Activated naive CD4-positive, alpha-beta T cell treated with anti-CD3 and anti-CD28 coated beads, Interleukin-2, amount 10 ng/mL, durations not matched to agents 7 days and 5 days (primary cell): ENCODE results near the gene PSORS1C1.
A peak's percentile ranks its signal among the peaks of the same experiment; 100 is the strongest.

Experiments
- CTCF ChIA-PET: fragments of 350-600 bp; sonication (Branson Sonifier 250); formaldehyde crosslinking; loops from one replicate; lab custom pipeline; 2021; ENCODE audit warnings: antibody characterized with exemption; lab: Charles Lee
- DNase-seq: peaks from one replicate; pipeline ENCODE4 v3.0.0-alpha.2; 2020
- H3K27ac Mint-ChIP-seq: one replicate; pipeline ENCODE4 v1.8.0; 2021; ENCODE audit warnings: mild to moderate bottlenecking, moderate library complexity, mixed read lengths
- H3K27me3 Mint-ChIP-seq: one replicate; pipeline ENCODE4 v1.8.0; 2021; ENCODE audit warnings: mild to moderate bottlenecking, mixed read lengths
- H3K36me3 Mint-ChIP-seq: one replicate; pipeline ENCODE4 v1.8.0; 2021; ENCODE audit warnings: mixed read lengths
- H3K4me1 Mint-ChIP-seq: one replicate; pipeline ENCODE4 v1.8.0; 2021; ENCODE audit warnings: mixed read lengths
- H3K4me3 Mint-ChIP-seq: one replicate; pipeline ENCODE4 v1.8.0; 2021; ENCODE audit warnings: mild to moderate bottlenecking, moderate library complexity, mixed read lengths
- H3K9me3 Mint-ChIP-seq: one replicate; pipeline ENCODE4 v1.8.0; 2021; ENCODE audit warnings: mixed read lengths

The PSORS1C1 gene

DNA sequence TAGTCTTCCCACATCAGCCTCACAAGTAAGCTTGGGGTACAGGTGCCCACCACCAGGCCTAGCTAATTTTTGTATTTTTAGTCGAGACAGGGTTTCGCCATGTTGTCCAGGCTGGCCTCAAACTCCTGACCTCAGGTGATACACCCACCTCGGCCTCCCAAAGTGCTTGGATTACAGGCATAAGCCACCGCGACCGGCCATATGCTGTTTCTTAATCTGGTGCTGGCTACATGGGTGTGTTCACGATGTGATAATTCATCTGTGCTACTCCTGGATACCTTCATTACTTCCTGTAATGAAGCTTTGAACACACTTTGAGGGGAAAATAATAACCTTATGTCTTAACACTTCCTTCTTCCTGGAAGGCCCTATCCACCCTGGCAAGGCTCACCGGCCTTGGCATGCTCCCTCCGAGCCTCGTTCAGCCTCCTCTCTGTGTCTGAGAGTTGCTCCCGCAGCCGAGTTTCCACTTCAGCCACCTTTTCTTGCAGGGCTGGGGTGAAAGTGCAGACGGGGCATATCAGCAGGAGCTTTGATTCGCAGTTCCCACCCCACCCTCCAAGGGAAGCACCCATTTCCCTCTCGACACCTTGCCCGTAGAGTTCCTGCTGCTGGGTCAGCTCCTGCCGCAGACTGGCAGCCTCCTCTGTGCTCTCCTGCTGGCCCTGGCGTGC, 29.8 kb downstream of the PSORS1C1 start:
- no peak overlapping the region for H3K27ac Mint-ChIP-seq
- DNase-seq = no peak
- H3K36me3 Mint-ChIP-seq = peaks cover 9% of the 10 kb centered on the region
- H3K4me1 Mint-ChIP-seq = no peaks in the 10 kb centered on the region
- no peak overlapping the region for H3K4me3 Mint-ChIP-seq
- CTCF ChIA-PET = interaction anchor here (1.1 to 1.7 kb wide), 3 partner anchors 13 to 48 kb away, joined by 5 to 9 read pairs (median 5); no protein-coding TSS in a partner anchor
- peaks cover 6% of the 10 kb centered on the region for H3K27me3 Mint-ChIP-seq
- no peaks in the 10 kb centered on the region for H3K9me3 Mint-ChIP-seq

DNA sequence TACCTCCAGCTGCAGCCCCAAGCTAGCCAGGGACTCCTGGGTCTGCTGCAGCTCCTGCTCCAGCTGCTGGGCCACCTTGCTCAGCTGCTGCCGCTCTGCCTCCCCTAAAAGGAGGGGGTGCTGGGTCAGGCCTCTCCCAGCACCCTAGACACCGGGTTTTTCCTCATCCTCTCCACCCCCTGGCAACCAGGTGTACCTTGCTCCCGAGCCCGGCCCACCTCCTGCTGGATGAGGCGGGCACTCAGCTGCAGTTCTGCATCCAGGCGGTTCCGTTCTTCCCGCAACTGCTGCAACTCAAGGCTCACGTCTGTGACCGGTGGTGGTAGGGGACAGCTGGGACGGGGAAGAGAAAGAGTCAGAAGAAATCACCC, 30.4 kb downstream of the PSORS1C1 start:
- no peak for DNase-seq
- no peaks in the 10 kb centered on the region for H3K9me3 Mint-ChIP-seq
- peaks cover 3% of the 10 kb centered on the region for H3K27me3 Mint-ChIP-seq
- H3K36me3 Mint-ChIP-seq = peaks cover 9% of the 10 kb centered on the region
- no peak overlapping the region for H3K27ac Mint-ChIP-seq
- no peak overlapping the region for H3K4me3 Mint-ChIP-seq
- CTCF ChIA-PET = interaction anchor here (1.4 to 1.7 kb wide), 3 partner anchors 13 to 222 kb away, joined by 3 to 9 read pairs (median 5); no protein-coding TSS in a partner anchor
- no peaks in the 10 kb centered on the region for H3K4me1 Mint-ChIP-seq

DNA sequence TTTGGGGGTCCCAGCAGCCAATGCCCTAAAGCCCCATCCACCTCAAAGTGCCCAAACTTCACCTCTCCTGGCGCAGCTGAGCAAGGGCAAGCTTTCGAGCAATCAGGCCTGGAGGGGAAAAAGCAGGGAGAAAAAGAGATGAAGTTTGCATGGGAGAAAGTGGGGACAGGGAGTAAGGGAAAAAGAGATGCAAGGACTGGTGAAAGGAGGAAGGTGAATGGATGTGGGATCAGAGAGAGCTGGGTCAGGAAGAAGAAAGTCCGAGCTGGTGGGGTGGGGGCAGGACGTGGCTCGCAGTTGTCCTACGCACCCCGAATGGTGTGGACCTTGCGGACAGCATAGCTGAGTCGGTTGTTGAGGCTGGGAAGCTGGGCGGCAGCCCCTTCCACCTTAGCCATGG, 30.8 kb downstream of the PSORS1C1 start:
- DNase-seq = no peak
- no peaks in the 10 kb centered on the region for H3K27me3 Mint-ChIP-seq
- peaks cover 9% of the 10 kb centered on the region for H3K36me3 Mint-ChIP-seq
- no peaks in the 10 kb centered on the region for H3K4me1 Mint-ChIP-seq
- H3K27ac Mint-ChIP-seq = no peak overlapping the region
- CTCF ChIA-PET = interaction anchor here (1.0 to 1.7 kb wide), 4 partner anchors 8 to 221 kb away, joined by 3 to 9 read pairs (median 4); no protein-coding TSS in a partner anchor
- no peak overlapping the region for H3K4me3 Mint-ChIP-seq
- H3K9me3 Mint-ChIP-seq = no peaks in the 10 kb centered on the region

DNA sequence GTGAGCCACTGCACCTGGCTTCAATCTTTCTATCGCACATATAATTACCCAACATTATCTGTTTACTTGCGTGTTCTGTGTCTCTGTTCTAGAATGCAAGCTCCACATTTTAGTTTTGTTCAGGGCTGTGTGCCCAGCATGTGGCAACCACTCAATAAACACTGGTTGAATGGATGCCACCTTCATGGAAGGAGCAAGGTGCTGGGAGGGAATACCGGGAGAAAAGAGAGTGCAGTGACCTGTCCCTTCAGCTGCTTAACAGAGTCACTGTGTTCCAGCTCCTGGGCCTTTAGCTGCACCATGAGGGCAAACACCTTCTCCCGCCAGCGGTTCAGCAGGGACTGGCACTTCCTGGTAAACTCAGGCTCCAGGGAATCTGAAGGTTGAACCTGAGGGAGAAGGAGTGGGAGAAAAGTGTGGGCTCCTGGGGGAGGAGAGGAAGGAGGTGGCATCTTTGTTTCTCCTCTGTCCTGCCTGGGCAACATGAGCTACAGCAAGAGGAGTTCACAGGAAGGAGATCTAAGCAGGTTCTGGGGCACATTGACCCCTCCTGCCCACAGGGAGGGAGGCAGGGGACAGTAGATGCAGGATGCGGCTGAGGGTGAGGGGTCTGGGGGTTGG, 35.3 kb downstream of the PSORS1C1 start:
- no peak for DNase-seq
- H3K36me3 Mint-ChIP-seq = peaks cover 16% of the 10 kb centered on the region
- no peak overlapping the region for H3K4me3 Mint-ChIP-seq
- CTCF ChIA-PET = interaction anchor here (1.4 to 1.6 kb wide), 2 partner anchors 11 to 13 kb away, joined by 3 to 4 read pairs; partner anchors contain the start of gene PSORS1C2
- no peaks in the 10 kb centered on the region for H3K4me1 Mint-ChIP-seq
- H3K9me3 Mint-ChIP-seq = no peaks in the 10 kb centered on the region
- H3K27me3 Mint-ChIP-seq = no peaks in the 10 kb centered on the region
- H3K27ac Mint-ChIP-seq = no peak overlapping the region

DNA sequence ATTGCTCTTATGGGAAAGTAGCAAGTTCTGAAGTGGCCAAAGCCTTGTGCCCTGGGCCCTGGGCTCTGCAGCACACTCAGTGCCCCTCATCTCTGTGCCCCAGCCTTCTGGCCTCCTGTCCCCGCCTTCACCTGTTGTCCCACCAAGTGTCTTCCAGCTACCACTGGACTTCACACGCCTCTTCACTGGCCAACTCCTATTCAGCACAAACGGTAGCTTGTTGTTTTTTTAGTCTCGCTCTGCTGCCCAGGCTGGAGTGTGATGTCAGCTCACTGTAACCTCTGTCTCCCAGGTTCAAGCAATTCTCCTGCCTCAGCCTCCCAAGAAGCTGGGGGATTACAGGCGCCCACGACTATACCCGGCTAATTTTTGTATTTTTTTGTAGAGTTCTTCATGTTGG, 38.2 kb downstream of the PSORS1C1 start:
- no peak for DNase-seq
- H3K27ac Mint-ChIP-seq = no peak overlapping the region
- CTCF ChIA-PET = interaction anchor here (0.6 to 1.5 kb wide), 2 partner anchors 24 to 228 kb away, joined by 3 to 6 read pairs; no protein-coding TSS in a partner anchor
- H3K4me1 Mint-ChIP-seq = peaks cover 15% of the 10 kb centered on the region
- no peaks in the 10 kb centered on the region for H3K27me3 Mint-ChIP-seq
- H3K9me3 Mint-ChIP-seq = no peaks in the 10 kb centered on the region
- H3K36me3 Mint-ChIP-seq = peaks cover 17% of the 10 kb centered on the region
- H3K4me3 Mint-ChIP-seq = no peak overlapping the region

DNA sequence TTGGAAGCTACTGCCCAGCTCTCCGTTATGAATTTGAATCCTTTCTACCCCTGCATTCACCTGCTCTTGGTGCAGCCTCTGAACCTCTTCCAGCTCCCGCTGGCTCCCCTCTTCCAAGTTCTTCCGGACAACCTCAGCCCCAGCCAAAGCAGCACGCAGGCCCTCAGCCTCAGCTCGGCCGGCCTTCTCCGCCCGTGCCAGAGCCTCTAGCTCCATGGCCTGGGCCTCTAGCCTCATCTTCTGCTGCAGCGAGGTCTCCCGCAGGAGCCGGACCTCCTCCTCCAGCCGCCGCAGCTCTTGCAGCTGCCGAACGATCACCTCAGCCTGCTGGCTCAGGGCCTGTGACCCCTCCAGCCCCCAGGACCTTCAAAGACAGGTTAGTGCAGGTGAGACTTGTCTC, 39.8 kb downstream of the PSORS1C1 start:
- DNase-seq = no peak
- peaks cover 26% of the 10 kb centered on the region for H3K36me3 Mint-ChIP-seq
- H3K9me3 Mint-ChIP-seq = no peaks in the 10 kb centered on the region
- peaks cover 26% of the 10 kb centered on the region for H3K4me1 Mint-ChIP-seq
- peak overlapping the region; percentile 68 for H3K27ac Mint-ChIP-seq
- CTCF ChIA-PET = no interaction called here
- no peaks in the 10 kb centered on the region for H3K27me3 Mint-ChIP-seq
- no peak overlapping the region for H3K4me3 Mint-ChIP-seq

DNA sequence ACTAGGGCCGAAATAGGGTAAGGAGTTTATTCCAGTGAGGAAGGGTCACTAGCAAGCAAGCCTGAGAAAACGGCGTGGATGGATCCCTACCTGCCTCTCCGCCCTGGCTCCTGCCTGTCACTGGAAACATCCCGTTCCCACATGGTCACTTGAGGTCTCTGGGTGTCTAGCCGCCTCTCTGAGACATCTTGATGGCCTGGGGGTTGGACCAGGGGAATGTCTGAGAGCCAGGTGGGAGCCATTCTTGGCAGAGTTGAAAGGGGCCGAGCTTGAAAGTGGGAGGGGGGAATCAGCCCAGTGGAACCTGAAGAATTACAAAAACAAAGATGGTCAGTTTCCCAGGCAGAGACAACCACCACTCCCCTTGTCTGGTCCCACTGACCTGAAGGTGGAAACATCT, 42.0 kb downstream of the PSORS1C1 start:
- Mint-ChIP-seq H3K27me3 (no peaks in the 10 kb centered on the region), H3K27ac (no peak overlapping the region), H3K36me3 (peaks cover 35% of the 10 kb centered on the region), H3K9me3 (no peaks in the 10 kb centered on the region), H3K4me3 (peak overlapping the region; percentile 95), H3K4me1 (peaks cover 44% of the 10 kb centered on the region)
- DNase-seq = no peak
- CTCF ChIA-PET = no interaction called here

DNA sequence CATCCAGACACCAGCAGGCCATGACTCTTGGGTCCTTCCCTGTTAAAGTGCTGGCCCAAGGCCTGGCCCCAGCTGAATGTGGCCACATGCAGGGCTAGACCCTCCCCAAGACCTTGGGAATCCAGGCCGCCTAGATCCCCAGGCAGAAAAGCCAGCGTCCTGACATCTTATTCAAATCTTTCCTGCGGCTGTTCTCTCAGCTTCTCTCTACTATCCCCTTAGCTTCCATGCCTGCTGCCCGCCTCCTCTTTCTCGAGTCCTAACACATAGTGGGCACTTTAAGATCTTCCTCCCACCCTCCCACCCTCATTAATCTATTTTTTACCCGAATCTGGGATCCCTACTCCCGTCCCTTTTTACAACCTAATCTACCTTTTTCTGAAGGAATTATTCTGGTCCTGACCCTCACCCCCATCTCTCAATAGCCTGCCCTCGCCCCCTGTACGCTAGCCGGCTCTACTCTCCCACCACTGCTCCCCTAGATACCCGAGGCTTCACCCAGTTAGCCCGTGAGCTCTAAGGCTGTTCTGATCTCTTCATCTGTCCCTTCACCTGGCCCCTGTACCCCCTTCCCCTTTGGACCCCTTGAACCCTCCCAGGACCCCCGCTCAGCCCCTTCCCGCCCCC, 43.0 kb downstream of the PSORS1C1 start, which contains the start of gene CCHCR1:
Gene CCHCR1 (minus strand): TSS at position 290 of the 627 bp plus-strand sequence. CDS start 202 bp downstream, at position 88.
- no peak for DNase-seq
- H3K36me3 Mint-ChIP-seq = peaks cover 45% of the 10 kb centered on the region
- H3K27me3 Mint-ChIP-seq = no peaks in the 10 kb centered on the region
- CTCF ChIA-PET = interaction anchor here (1.0 kb wide), 1 partner anchor 34 kb away, joined by 3 read pairs; no protein-coding TSS in a partner anchor
- H3K4me3 Mint-ChIP-seq = peak within 1 kb of the TSS; percentile 95
- H3K9me3 Mint-ChIP-seq = no peaks in the 10 kb centered on the region
- peak within 1 kb of the TSS; percentile 87 for H3K27ac Mint-ChIP-seq
- peaks cover 50% of the 10 kb centered on the region for H3K4me1 Mint-ChIP-seq

DNA sequence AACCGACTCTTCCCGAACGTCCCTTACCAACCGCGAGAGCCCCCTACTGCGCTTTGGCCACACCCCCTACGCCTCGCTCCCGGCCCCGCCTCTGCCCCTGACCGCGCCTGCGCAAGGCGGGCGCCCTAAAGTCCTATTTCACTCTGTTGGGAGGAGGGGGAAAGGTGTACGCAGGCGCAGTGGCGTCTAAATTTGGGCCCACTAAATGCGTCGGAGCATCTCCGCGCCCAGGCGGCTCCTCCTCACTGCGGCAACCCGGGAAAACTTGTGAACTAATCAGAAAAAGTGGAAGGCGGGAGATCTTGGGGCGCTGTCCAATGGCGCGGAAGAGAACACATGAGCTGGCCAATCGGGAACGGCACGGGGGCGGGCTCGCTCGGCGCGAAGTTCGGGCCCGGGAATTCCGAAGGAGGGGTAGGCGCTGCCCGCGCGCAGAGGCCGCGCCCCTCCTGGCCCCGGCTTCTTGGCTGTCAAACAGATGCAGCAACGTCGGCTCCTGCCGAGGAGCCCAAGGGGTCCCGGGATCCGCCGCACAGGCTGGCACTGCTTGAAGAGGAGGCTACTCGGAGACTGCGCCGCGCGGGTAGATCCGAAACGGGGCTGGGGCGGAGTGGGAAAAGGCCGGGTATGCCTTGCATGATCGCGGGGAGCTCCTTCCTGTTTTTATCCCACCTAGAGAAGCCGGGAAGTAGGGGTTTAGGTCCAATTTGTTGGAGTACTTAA, 43.7 kb downstream of the PSORS1C1 start, which contains the start of gene TCF19:
Gene TCF19 (plus strand): TSS at position 450 of the 723 bp plus-strand sequence. CDS start 881 bp downstream, outside the sequence.
- H3K4me1 Mint-ChIP-seq = peaks cover 55% of the 10 kb centered on the region

DNA sequence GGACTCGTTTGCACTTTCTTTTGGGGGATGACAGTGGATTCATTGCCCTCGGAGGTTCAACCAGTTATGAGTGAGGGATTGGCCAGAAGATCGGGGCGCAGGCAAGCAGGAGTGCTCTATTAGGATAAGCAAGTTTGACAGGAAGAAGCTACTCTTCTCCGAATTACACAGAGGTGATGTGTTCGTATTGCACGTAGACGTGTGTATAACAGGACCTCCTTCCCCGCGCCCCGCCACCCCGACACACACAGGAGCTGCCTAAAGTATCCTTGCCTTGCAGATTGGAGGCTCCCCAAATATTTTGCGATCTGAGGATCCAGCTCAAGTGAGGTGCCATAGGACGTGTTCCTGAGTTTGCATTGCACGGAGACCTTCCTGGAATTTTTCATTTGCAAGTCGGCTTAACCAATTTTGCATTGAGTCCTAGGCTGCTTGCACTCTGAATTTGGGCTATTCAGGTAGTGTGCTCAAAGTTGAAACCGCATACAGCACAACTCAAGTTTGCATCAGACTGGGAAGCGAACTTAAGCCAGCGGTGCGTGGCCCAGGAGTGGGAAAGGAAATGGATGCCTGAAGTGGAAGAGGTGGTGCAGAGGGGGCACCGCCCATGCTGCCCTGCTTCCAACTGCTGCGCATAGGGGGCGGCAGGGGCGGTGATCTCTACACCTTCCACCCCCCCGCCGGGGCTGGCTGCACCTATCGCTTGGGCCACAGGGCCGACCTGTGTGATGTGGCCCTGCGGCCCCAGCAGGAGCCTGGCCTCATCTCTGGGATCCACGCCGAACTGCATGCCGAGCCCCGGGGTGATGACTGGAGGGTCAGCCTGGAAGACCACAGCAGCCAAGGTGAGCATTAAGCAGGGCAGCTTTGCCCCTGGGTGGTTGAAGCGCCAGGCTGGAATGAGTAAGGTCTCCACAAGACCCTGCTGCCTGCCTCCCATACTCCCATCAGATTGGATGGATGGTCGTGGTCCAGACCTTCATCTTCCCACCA, 44.6 kb downstream of the PSORS1C1 start:
- CTCF ChIA-PET = interaction anchor here (0.7 to 2.6 kb wide), 8 partner anchors 28 to 207 kb away, joined by 3 to 10 read pairs (median 4); no protein-coding TSS in a partner anchor
- H3K4me3 Mint-ChIP-seq = peak overlapping the region; percentile 95
- no peaks in the 10 kb centered on the region for H3K27me3 Mint-ChIP-seq
- no peaks in the 10 kb centered on the region for H3K9me3 Mint-ChIP-seq
- peak overlapping the region; percentile 87 for H3K27ac Mint-ChIP-seq
- H3K4me1 Mint-ChIP-seq = peaks cover 62% of the 10 kb centered on the region
- DNase-seq = peak; percentile 51
- peaks cover 54% of the 10 kb centered on the region for H3K36me3 Mint-ChIP-seq

More for the DNA sequence above, 43.7 kb downstream of the PSORS1C1 start, which contains the start of gene TCF19:
- CTCF ChIA-PET = interaction anchor here (0.7 to 2.1 kb wide), 7 partner anchors 29 to 208 kb away, joined by 3 to 10 read pairs (median 3); no protein-coding TSS in a partner anchor
- no peaks in the 10 kb centered on the region for H3K27me3 Mint-ChIP-seq
- peak; percentile 100 for DNase-seq
- H3K4me3 Mint-ChIP-seq = peak within 1 kb of the TSS; percentile 95
- H3K9me3 Mint-ChIP-seq = no peaks in the 10 kb centered on the region
- peak within 1 kb of the TSS; percentile 87 for H3K27ac Mint-ChIP-seq
- peaks cover 50% of the 10 kb centered on the region for H3K36me3 Mint-ChIP-seq

DNA sequence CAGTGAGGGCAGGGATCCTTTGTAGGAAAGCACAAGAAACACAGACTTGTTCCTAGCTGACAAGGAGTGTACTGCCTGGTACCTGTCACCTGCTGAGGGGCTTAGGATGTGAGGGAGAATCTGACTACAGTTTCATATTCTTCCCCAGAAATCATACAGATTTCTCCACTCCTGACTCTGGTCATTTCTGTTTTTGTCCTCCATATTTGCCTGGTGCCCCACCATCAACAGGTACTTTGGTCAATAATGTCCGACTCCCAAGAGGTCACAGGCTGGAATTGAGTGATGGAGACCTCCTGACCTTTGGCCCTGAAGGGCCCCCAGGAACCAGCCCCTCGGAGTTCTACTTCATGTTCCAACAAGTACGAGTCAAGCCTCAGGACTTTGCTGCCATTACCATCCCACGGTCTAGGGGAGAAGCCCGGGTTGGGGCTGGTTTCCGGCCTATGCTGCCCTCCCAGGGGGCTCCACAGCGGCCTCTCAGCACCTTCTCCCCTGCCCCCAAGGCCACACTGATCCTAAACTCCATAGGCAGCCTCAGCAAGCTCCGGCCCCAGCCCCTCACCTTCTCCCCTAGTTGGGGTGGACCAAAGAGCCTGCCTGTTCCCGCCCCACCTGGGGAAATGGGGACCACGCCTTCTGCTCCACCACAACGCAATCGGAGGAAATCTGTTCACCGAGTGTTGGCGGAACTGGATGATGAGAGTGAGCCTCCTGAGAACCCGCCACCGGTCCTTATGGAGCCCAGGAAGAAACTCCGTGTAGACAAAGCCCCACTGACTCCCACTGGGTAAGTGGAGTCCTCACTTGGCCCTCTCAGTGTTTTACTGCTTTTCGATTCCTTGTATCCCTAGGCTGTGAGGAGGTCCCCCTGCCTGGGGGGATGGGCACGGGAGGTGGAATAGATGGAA, 46.9 kb downstream of the PSORS1C1 start:
- H3K36me3 Mint-ChIP-seq = peaks cover 45% of the 10 kb centered on the region
- DNase-seq = no peak
- H3K4me1 Mint-ChIP-seq = peaks cover 60% of the 10 kb centered on the region
- CTCF ChIA-PET = interaction anchor here (1.5 to 2.6 kb wide), 2 partner anchors 33 to 205 kb away, joined by 3 to 6 read pairs; no protein-coding TSS in a partner anchor
- no peak overlapping the region for H3K27ac Mint-ChIP-seq
- H3K27me3 Mint-ChIP-seq = no peaks in the 10 kb centered on the region
- H3K9me3 Mint-ChIP-seq = no peaks in the 10 kb centered on the region
- peak overlapping the region; percentile 51 for H3K4me3 Mint-ChIP-seq
